ENCODE measurements around the gene MISFA.

GRCh38 chr11:18580113-18580766 is 19.3 kb upstream of the MISFA start:
- TF ChIP-seq CTCF (IDR thresholded peaks at IDR 0.05) (no peak), POLR2A (IDR thresholded peaks at IDR 0.05) (no peak)
